NCI-H187 (cell line): Measurements from ENCODE around the gene DLEC1.
"Not testable (repeated sequence)": the region's sequence is repeated elsewhere in the genome, so short reads cannot be mapped to it uniquely, and the experiment has no call there.

ENCODE experiments used
- DNase-seq, 2 experiments: peaks; one replicate each; lab custom pipeline; 2025; lab: John Stamatoyannopoulos, UW

DLEC1 gene

GRCh38 chr3:38085311-38085942 lies 46.4 kb downstream of the DLEC1 start:
- DNase-seq = no peak

GRCh38 chr3:38085943-38086324 lies 46.9 kb downstream of the DLEC1 start:
- no peak for DNase-seq

GRCh38 chr3:38086496-38086895 lies 47.5 kb downstream of the DLEC1 start:
- no peak for DNase-seq

GRCh38 chr3:38087278-38087677 lies 48.3 kb downstream of the DLEC1 start:
- DNase-seq = not testable (repeated sequence)

GRCh38 chr3:38088126-38089078 lies 49.4 kb downstream of the DLEC1 start:
- DNase-seq = no peak

- DNase-seq = no peak
Measured at GRCh38 chr3:38089163-38089562, 50.2 kb downstream of the DLEC1 start.

GRCh38 chr3:38090453-38090852 lies 51.4 kb downstream of the DLEC1 start:
- no peak for DNase-seq

GRCh38 chr3:38094999-38095398 lies 56.0 kb downstream of the DLEC1 start:
- no peak for DNase-seq

- no peak for DNase-seq
Measured at GRCh38 chr3:38095669-38096483, 56.9 kb downstream of the DLEC1 start.

GRCh38 chr3:38097446-38098375 lies 58.7 kb downstream of the DLEC1 start:
- DNase-seq = no peak

- DNase-seq = no peak
Measured at GRCh38 chr3:38098376-38098723, 59.3 kb downstream of the DLEC1 start.

- no peak for DNase-seq
Measured at GRCh38 chr3:38099518-38099917, 60.5 kb downstream of the DLEC1 start.

- DNase-seq = no peak
Measured at GRCh38 chr3:38100498-38100897, 61.5 kb downstream of the DLEC1 start.

- no peak for DNase-seq
Measured at GRCh38 chr3:38101811-38102443, 62.9 kb downstream of the DLEC1 start.

GRCh38 chr3:38102444-38102814 lies 63.4 kb downstream of the DLEC1 start:
- DNase-seq = no peak

GRCh38 chr3:38105525-38105924 lies 66.5 kb downstream of the DLEC1 start:
- no peak for DNase-seq

GRCh38 chr3:38107911-38108648 lies 69.1 kb downstream of the DLEC1 start:
- no peak for DNase-seq

GRCh38 chr3:38108649-38109579 lies 69.9 kb downstream of the DLEC1 start:
- no peak for DNase-seq
